SK-N-SH treated with all-trans-retinoic acid at 6 μM for 48 hours (cell line): ENCODE data around the gene HOPX.

Experiments
- ATAC-seq: fragments of 200-7000 bp; cut with Tn5 transposase; 3 replicates; pipeline ENCODE4 v1.9.1; 2020; ENCODE audit warnings: mild to moderate bottlenecking, moderate library complexity
- ARNTL ChIP-seq: fragments of 450-650 bp; formaldehyde crosslinking; IDR thresholded peaks from 2 replicates; pipeline ENCODE4 v1.5.0; 2020; ENCODE audit warnings: low read depth, mild to moderate bottlenecking, moderate library complexity, borderline replicate concordance
- BACH2 ChIP-seq: fragments of 250-450 bp; sonication (Bioruptor Pico); IDR thresholded peaks from 2 replicates; pipeline ENCODE4 v1.9.0; 2021; ENCODE audit warnings: mild to moderate bottlenecking, borderline replicate concordance
- CREB5 ChIP-seq: fragments of 250-450 bp; sonication (Bioruptor Pico); IDR thresholded peaks from 2 replicates; pipeline ENCODE4 v1.5.1; 2020; ENCODE audit warnings: low read depth, mild to moderate bottlenecking, moderate library complexity
- CSRNP3 ChIP-seq: fragments of 250-450 bp; sonication (Bioruptor Pico); IDR thresholded peaks from 2 replicates; pipeline ENCODE4 v1.5.1; 2021; ENCODE audit warnings: mild to moderate bottlenecking, moderate library complexity
- GLIS3 ChIP-seq: fragments of 250-450 bp; sonication (Bioruptor Pico); IDR thresholded peaks from 2 replicates; pipeline ENCODE4 v1.5.0; 2020; ENCODE audit warnings: mild to moderate bottlenecking, moderate library complexity
- ISL1 ChIP-seq: fragments of 250-450 bp; sonication (Bioruptor Pico); IDR thresholded peaks from 2 replicates; pipeline ENCODE4 v2.1.2; 2022; ENCODE audit warnings: mild to moderate bottlenecking, moderate library complexity
- POU6F1 ChIP-seq: fragments of 250-450 bp; sonication (Bioruptor Pico); IDR thresholded peaks from 2 replicates; pipeline ENCODE4 v1.8.0; 2021; ENCODE audit warnings: low read depth, mild to moderate bottlenecking, moderate library complexity, borderline replicate concordance
- PPARA ChIP-seq: fragments of 250-450 bp; sonication (Bioruptor Pico); IDR thresholded peaks from 2 replicates; pipeline ENCODE4 v1.5.0; 2020; ENCODE audit warnings: mild to moderate bottlenecking, borderline replicate concordance
- RARB ChIP-seq: fragments of 250-450 bp; sonication (Bioruptor Pico); IDR thresholded peaks from 2 replicates; pipeline ENCODE4 v1.8.0; 2021; ENCODE audit warnings: mild to moderate bottlenecking, moderate library complexity
- SNAI2 ChIP-seq: fragments of 250-450 bp; sonication (Bioruptor Pico); IDR thresholded peaks from 2 replicates; pipeline ENCODE4 v1.5.0; 2020; ENCODE audit warnings: mild to moderate bottlenecking, moderate library complexity
- TCF4 ChIP-seq: fragments of 250-450 bp; sonication (Bioruptor Pico); IDR thresholded peaks from 2 replicates; pipeline ENCODE4 v1.8.0; 2021; ENCODE audit warnings: mild to moderate bottlenecking, moderate library complexity, borderline replicate concordance
- TOX ChIP-seq: fragments of 250-450 bp; sonication (Bioruptor Pico); IDR thresholded peaks from 2 replicates; pipeline ENCODE4 v1.8.0; 2021; ENCODE audit warnings: mild to moderate bottlenecking, moderate library complexity, borderline replicate concordance
- TSHZ2 ChIP-seq: fragments of 250-450 bp; sonication (Bioruptor Pico); IDR thresholded peaks from 2 replicates; pipeline ENCODE4 v1.5.0; 2020; ENCODE audit warnings: mild to moderate bottlenecking, moderate library complexity
- ZC3H10 ChIP-seq: fragments of 250-450 bp; sonication (Bioruptor Pico); IDR thresholded peaks from 2 replicates; pipeline ENCODE4 v1.5.1; 2021; ENCODE audit warnings: mild to moderate bottlenecking, moderate library complexity
- ZFP3 ChIP-seq: fragments of 250-450 bp; sonication (Bioruptor Pico); IDR thresholded peaks from 2 replicates; pipeline ENCODE4 v1.5.0; 2020; ENCODE audit warnings: mild to moderate bottlenecking, moderate library complexity
- ZFP30 ChIP-seq: fragments of 450-650 bp; formaldehyde crosslinking; IDR thresholded peaks from 2 replicates; pipeline ENCODE4 v1.5.0; 2022; ENCODE audit warnings: mild to moderate bottlenecking, moderate library complexity
- ZNF565 ChIP-seq: fragments of 450-650 bp; formaldehyde crosslinking; conservative IDR thresholded peaks from 2 replicates; pipeline ENCODE4 v1.5.0; 2020; ENCODE audit warnings: low read depth, mild to moderate bottlenecking, moderate library complexity
- ZNF70 ChIP-seq: fragments of 450-650 bp; formaldehyde crosslinking; IDR thresholded peaks from 2 replicates; pipeline ENCODE4 v1.5.0; 2020; ENCODE audit warnings: mild to moderate bottlenecking, moderate library complexity
- ZNF8 ChIP-seq: fragments of 450-650 bp; formaldehyde crosslinking; IDR thresholded peaks from 2 replicates; pipeline ENCODE4 v1.5.0; 2020; ENCODE audit warnings: mild to moderate bottlenecking, moderate library complexity

The HOPX gene

GRCh38 chr4:56649445-56650261, 31.4 kb downstream of the HOPX start:
- TF ChIP-seq ARNTL (CRISPR knock-in tag) (no peak), SNAI2 (CRISPR knock-in tag) (no peak), ZNF565 (CRISPR knock-in tag) (no peak), PPARA (no peak), ZC3H10 (CRISPR knock-in tag) (no peak), TSHZ2 (CRISPR knock-in tag) (no peak), POU6F1 (CRISPR knock-in tag) (no peak), ZFP3 (CRISPR knock-in tag) (no peak), ZFP30 (no peak), BACH2 (CRISPR knock-in tag) (no peak)

GRCh38 chr4:56648824-56649151, 32.3 kb downstream of the HOPX start:
- ATAC-seq: no peak
- TF ChIP-seq CSRNP3 (CRISPR knock-in tag) (no peak), ISL1 (CRISPR knock-in tag) (no peak), ZFP3 (CRISPR knock-in tag) (no peak), TOX (CRISPR knock-in tag) (no peak), ZNF70 (no peak), RARB (CRISPR knock-in tag) (no peak), GLIS3 (no peak), TCF4 (no peak), BACH2 (CRISPR knock-in tag) (no peak), ZNF8 (CRISPR knock-in tag) (no peak), TSHZ2 (CRISPR knock-in tag) (no peak), ARNTL (CRISPR knock-in tag) (no peak), CREB5 (no peak), ZFP30 (no peak)

More at GRCh38 chr4:56649445-56650261, 31.4 kb downstream of the HOPX start:
- no peak for ATAC-seq
